Renal cortical epithelial cell (primary cell): Measurements from ENCODE around the gene ZFP42. TPM values are rescaled to one million over a fixed set of nuclear protein-coding genes. Genes with fewer than 3 reads are reported as not detected.
"Not testable (repeated sequence)": the region's sequence is repeated elsewhere in the genome, so short reads cannot be mapped to it uniquely, and the experiment has no call there.

ENCODE experiments used
- DNase-seq: peaks from one replicate; pipeline ENCODE4 v3.0.0-alpha.2; 2011; ENCODE audit warnings: low read depth
- total RNA-seq: library from RNA; depleted of rRNA; stranded (reverse); fragments of >200 nt; gene quantifications from 2 replicates; pipeline ENCODE4 v1.2.3, GENCODE V29; 2014

The ZFP42 gene
- total RNA-seq, 1 donor from 2014 or later: 0.10 TPM

GRCh38 chr4:188021548-188022249 lies 26.1 kb downstream of the ZFP42 start:
- DNase-seq: peak; percentile 2

GRCh38 chr4:188023682-188024081 lies 28.1 kb downstream of the ZFP42 start:
- DNase-seq: no peak

GRCh38 chr4:188025476-188025875 lies 29.9 kb downstream of the ZFP42 start:
- DNase-seq: no peak

GRCh38 chr4:188029114-188029513 lies 33.5 kb downstream of the ZFP42 start:
- no peak for DNase-seq

GRCh38 chr4:188030401-188030800 lies 34.8 kb downstream of the ZFP42 start:
- no peak for DNase-seq

- no peak for DNase-seq
Measured at GRCh38 chr4:188031751-188032150, 36.2 kb downstream of the ZFP42 start.

- DNase-seq: no peak
Measured at GRCh38 chr4:188032170-188032569, 36.6 kb downstream of the ZFP42 start.

GRCh38 chr4:188032583-188032982 lies 37.0 kb downstream of the ZFP42 start:
- no peak for DNase-seq

GRCh38 chr4:188037003-188037713 lies 41.6 kb downstream of the ZFP42 start:
- DNase-seq: no peak

- DNase-seq: no peak
Measured at GRCh38 chr4:188041721-188042120, 46.1 kb downstream of the ZFP42 start.

- no peak for DNase-seq
Measured at GRCh38 chr4:188042191-188042590, 46.6 kb downstream of the ZFP42 start.

GRCh38 chr4:188043154-188043553 lies 47.6 kb downstream of the ZFP42 start:
- DNase-seq: no peak

GRCh38 chr4:188045461-188045860 lies 49.9 kb downstream of the ZFP42 start:
- not testable (repeated sequence) for DNase-seq

GRCh38 chr4:188046657-188047056 lies 51.1 kb downstream of the ZFP42 start:
- no peak for DNase-seq

- DNase-seq: no peak
Measured at GRCh38 chr4:188053302-188053701, 57.7 kb downstream of the ZFP42 start.

Other genes starting within 250 kb of the ZFP42 start
- not detected in 2 replicates for gene TRIML2, start 113.8 kb downstream of the ZFP42 start, total RNA-seq
- not detected in 2 replicates for gene TRIML1, start 143.7 kb downstream of the ZFP42 start, total RNA-seq